Measurements from ENCODE around the gene HES2. TPM values are rescaled to one million over a fixed set of nuclear protein-coding genes. Genes with fewer than 3 reads are reported as not detected.

HES2 gene
- total RNA-seq, 1 donor from 2014 or later, result not detected

GRCh38 chr1:6416295-6416656, 3.4 kb downstream of the HES2 start:
- CTCF ChIA-PET, result no interaction called here
- peaks cover 3% of the 10 kb centered on the region for H3K4me1 Mint-ChIP-seq
- DNase-seq (no peak), ATAC-seq (ENCODE audit: low read depth) (no peak)
- H3K4me3 Mint-ChIP-seq, result no peak overlapping the region
- no peak overlapping the region for H3K27ac Mint-ChIP-seq
- TF ChIP-seq CTCF (IDR thresholded peaks at IDR 0.05), result no peak
- intact Hi-C loops (cut with micrococcal nuclease), result no loop called here
- peaks cover 51% of the 10 kb centered on the region for H3K27me3 Mint-ChIP-seq
- H3K9me3 Mint-ChIP-seq, result no peaks in the 10 kb centered on the region
- H3K36me3 Mint-ChIP-seq (ENCODE audit: low read depth), result no peaks in the 10 kb centered on the region
- POLR2A ChIA-PET, result no interaction called here

GRCh38 chr1:6414881-6415626, 4.7 kb downstream of the HES2 start:
- CTCF ChIA-PET, result interaction anchor here (1.0 kb wide), 1 partner anchor 8 kb away, joined by 3 read pairs; no protein-coding TSS in a partner anchor
- DNase-seq (no peak), ATAC-seq (ENCODE audit: low read depth) (no peak)
- H3K36me3 Mint-ChIP-seq (ENCODE audit: low read depth), result no peaks in the 10 kb centered on the region
- H3K4me3 Mint-ChIP-seq, result no peak overlapping the region
- no peak overlapping the region for H3K27ac Mint-ChIP-seq
- TF ChIP-seq CTCF (IDR thresholded peaks at IDR 0.05), result no peak
- no peaks in the 10 kb centered on the region for H3K9me3 Mint-ChIP-seq
- peaks cover 50% of the 10 kb centered on the region for H3K27me3 Mint-ChIP-seq
- POLR2A ChIA-PET, result interaction anchor here (0.6 kb wide), 1 partner anchor 389 kb away, joined by 3 read pairs; no protein-coding TSS in a partner anchor
- intact Hi-C loops (cut with micrococcal nuclease), result no loop called here
- no peaks in the 10 kb centered on the region for H3K4me1 Mint-ChIP-seq

GRCh38 chr1:6414443-6414844, 5.3 kb downstream of the HES2 start:
- ChIA-PET CTCF (interaction anchor here (0.7 to 1.0 kb wide), 2 partner anchors 9 kb away, joined by 3 read pairs; no protein-coding TSS in a partner anchor), POLR2A (interaction anchor here (0.6 kb wide), 1 partner anchor 388 kb away, joined by 3 read pairs; no protein-coding TSS in a partner anchor)
- no peak for TF ChIP-seq CTCF (IDR thresholded peaks at IDR 0.05)
- no peaks in the 10 kb centered on the region for H3K36me3 Mint-ChIP-seq (ENCODE audit: low read depth)
- peak; percentile 52 for ATAC-seq (ENCODE audit: low read depth)
- H3K4me1 Mint-ChIP-seq, result no peaks in the 10 kb centered on the region
- no peak for DNase-seq
- H3K4me3 Mint-ChIP-seq, result no peak overlapping the region
- intact Hi-C loops (cut with micrococcal nuclease), result no loop called here
- H3K27ac Mint-ChIP-seq, result no peak overlapping the region
- H3K9me3 Mint-ChIP-seq, result no peaks in the 10 kb centered on the region
- peaks cover 50% of the 10 kb centered on the region for H3K27me3 Mint-ChIP-seq

- no peaks in the 10 kb centered on the region for H3K4me1 Mint-ChIP-seq
- DNase-seq, result no peak
- peaks cover 45% of the 10 kb centered on the region for H3K27me3 Mint-ChIP-seq
- TF ChIP-seq CTCF (IDR thresholded peaks at IDR 0.05), result no peak
- intact Hi-C loops (cut with micrococcal nuclease), result no loop called here
- POLR2A ChIA-PET, result no interaction called here
- H3K9me3 Mint-ChIP-seq, result no peaks in the 10 kb centered on the region
- no peak overlapping the region for H3K27ac Mint-ChIP-seq
- H3K4me3 Mint-ChIP-seq, result no peak overlapping the region
- ATAC-seq (ENCODE audit: low read depth), result no peak
- CTCF ChIA-PET, result interaction anchor here (0.8 to 1.4 kb wide), 2 partner anchors 9 to 10 kb away, joined by 3 to 4 read pairs; no protein-coding TSS in a partner anchor
- H3K36me3 Mint-ChIP-seq (ENCODE audit: low read depth), result no peaks in the 10 kb centered on the region
Measured at GRCh38 chr1:6412896-6413295, 6.8 kb downstream of the HES2 start.

GRCh38 chr1:6410248-6410893, 9.3 kb downstream of the HES2 start:
- intact Hi-C loops (cut with micrococcal nuclease), result no loop called here
- no peak for TF ChIP-seq CTCF (IDR thresholded peaks at IDR 0.05)
- DNase-seq, result no peak
- Mint-ChIP-seq H3K27ac (no peak overlapping the region), H3K27me3 (peaks cover 22% of the 10 kb centered on the region), H3K9me3 (no peaks in the 10 kb centered on the region), H3K4me1 (no peaks in the 10 kb centered on the region), H3K4me3 (no peak overlapping the region), H3K36me3 (ENCODE audit: low read depth) (no peaks in the 10 kb centered on the region)
- ATAC-seq (ENCODE audit: low read depth), result no peak
- ChIA-PET CTCF (no interaction called here), POLR2A (no interaction called here)

All from activated B cell treated with CpG ODN at 0.5 μM for 24 hours (primary cell).